ENCODE results near the gene SPATS1. TPM values are rescaled to one million over a fixed set of nuclear protein-coding genes. Genes with fewer than 3 reads are reported as not detected.

Gene SPATS1
- total RNA-seq, 1 experiment from 2014 or later: not detected

DNA sequence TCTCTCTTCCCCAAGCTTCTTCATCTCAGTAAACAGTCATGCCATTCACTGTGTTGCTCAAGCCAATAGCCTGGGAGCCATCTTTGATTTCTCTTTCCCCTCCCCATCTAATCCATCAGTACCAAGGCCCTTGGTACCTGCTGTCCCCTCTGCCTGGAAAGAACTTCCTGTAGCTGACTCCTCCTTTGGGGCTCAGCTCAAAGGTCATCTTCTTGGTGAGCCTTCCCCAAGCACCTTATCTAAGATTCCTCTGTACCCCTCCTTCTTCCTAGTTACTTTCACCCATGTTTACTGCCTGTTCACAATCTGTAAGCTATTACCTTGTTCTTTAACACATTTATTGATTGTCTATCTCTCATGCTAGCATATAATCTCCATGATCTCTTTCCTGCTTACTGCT lies 32.8 kb upstream of the SPATS1 start:
- no peaks in the 10 kb centered on the region for H3K9me3 Mint-ChIP-seq
- TF ChIP-seq SOX15 (CRISPR knock-in tag; IDR thresholded peaks at IDR 0.05) (no peak), TP53 (CRISPR knock-in tag; IDR thresholded peaks at IDR 0.05) (no peak), ZNF263 (CRISPR knock-in tag; IDR thresholded peaks at IDR 0.05; ENCODE audit: low read depth) (no peak), ZNF232 (CRISPR knock-in tag; IDR thresholded peaks at IDR 0.05) (no peak), TEAD4 (CRISPR knock-in tag; IDR thresholded peaks at IDR 0.05) (no peak), ZBTB21 (CRISPR knock-in tag; IDR thresholded peaks at IDR 0.05; ENCODE audit: borderline replicate concordance) (no peak)
- peaks cover 58% of the 10 kb centered on the region for H3K36me3 Mint-ChIP-seq
- no peak overlapping the region for H3K4me3 Mint-ChIP-seq
- H3K27me3 Mint-ChIP-seq (ENCODE audit: low read depth): no peaks in the 10 kb centered on the region
- DNase-seq (ENCODE audit: low spot score): no peak
- peaks cover 8% of the 10 kb centered on the region for H3K4me1 Mint-ChIP-seq
- ChIA-PET CTCF (interaction anchor here (1.0 to 1.5 kb wide), 3 partner anchors 20 to 53 kb away, joined by 4 to 6 read pairs (median 5); partner anchors contain the start of gene SLC35B2), POLR2A (no interaction called here)
- no peak for ATAC-seq
- peak overlapping the region; percentile 3; the same call in 1 of the 2 replicates for H3K27ac Mint-ChIP-seq

DNA sequence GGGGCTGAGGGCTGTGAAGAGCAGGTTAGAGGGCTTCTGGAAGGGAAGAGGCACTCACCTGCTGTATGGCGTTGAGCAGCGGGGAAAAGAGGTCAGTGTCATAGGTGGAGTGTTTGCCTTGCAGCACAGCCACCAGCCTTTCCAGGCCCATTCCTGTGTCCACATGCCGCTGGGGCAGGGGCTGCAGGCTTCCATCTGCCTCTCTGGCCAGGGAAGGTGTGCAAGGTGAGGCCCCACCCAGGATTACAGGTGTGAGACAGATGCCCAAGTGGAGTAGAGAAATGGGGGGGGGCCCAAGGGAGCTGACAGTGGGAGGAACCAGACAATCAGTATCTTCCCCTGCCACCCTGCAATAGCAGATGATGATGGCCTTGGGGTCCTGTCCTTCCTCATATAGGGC lies 32.2 kb upstream of the SPATS1 start:
- Mint-ChIP-seq H3K27me3 (ENCODE audit: low read depth) (no peaks in the 10 kb centered on the region), H3K27ac (no peak overlapping the region), H3K9me3 (no peaks in the 10 kb centered on the region), H3K36me3 (peaks cover 54% of the 10 kb centered on the region), H3K4me1 (peaks cover 8% of the 10 kb centered on the region), H3K4me3 (no peak overlapping the region)
- TF ChIP-seq PRRX2 (CRISPR knock-in tag; IDR thresholded peaks at IDR 0.05): no peak
- TF ChIP-seq ZNF416 (CRISPR knock-in tag; IDR thresholded peaks at IDR 0.05): no peak
- no peak for TF ChIP-seq ZBTB43 (CRISPR knock-in tag; IDR thresholded peaks at IDR 0.05)
- TF ChIP-seq, protein P1, sequence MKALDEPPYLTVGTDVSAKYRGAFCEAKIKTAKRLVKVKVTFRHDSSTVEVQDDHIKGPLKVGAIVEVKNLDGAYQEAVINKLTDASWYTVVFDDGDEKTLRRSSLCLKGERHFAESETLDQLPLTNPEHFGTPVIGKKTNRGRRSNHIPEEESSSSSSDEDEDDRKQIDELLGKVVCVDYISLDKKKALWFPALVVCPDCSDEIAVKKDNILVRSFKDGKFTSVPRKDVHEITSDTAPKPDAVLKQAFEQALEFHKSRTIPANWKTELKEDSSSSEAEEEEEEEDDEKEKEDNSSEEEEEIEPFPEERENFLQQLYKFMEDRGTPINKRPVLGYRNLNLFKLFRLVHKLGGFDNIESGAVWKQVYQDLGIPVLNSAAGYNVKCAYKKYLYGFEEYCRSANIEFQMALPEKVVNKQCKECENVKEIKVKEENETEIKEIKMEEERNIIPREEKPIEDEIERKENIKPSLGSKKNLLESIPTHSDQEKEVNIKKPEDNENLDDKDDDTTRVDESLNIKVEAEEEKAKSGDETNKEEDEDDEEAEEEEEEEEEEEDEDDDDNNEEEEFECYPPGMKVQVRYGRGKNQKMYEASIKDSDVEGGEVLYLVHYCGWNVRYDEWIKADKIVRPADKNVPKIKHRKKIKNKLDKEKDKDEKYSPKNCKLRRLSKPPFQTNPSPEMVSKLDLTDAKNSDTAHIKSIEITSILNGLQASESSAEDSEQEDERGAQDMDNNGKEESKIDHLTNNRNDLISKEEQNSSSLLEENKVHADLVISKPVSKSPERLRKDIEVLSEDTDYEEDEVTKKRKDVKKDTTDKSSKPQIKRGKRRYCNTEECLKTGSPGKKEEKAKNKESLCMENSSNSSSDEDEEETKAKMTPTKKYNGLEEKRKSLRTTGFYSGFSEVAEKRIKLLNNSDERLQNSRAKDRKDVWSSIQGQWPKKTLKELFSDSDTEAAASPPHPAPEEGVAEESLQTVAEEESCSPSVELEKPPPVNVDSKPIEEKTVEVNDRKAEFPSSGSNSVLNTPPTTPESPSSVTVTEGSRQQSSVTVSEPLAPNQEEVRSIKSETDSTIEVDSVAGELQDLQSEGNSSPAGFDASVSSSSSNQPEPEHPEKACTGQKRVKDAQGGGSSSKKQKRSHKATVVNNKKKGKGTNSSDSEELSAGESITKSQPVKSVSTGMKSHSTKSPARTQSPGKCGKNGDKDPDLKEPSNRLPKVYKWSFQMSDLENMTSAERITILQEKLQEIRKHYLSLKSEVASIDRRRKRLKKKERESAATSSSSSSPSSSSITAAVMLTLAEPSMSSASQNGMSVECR (CRISPR knock-in tag; IDR thresholded peaks at IDR 0.05; ENCODE audit: borderline replicate concordance): no peak
- no peak for TF ChIP-seq ZNF425 (CRISPR knock-in tag; conservative IDR thresholded peaks at IDR 0.05)
- no peak for TF ChIP-seq RORB (CRISPR knock-in tag; IDR thresholded peaks at IDR 0.05)
- no peak for TF ChIP-seq KAT7 (CRISPR knock-in tag; IDR thresholded peaks at IDR 0.05; ENCODE audit: borderline replicate concordance)
- no peak for TF ChIP-seq STAT6 (CRISPR knock-in tag; conservative IDR thresholded peaks at IDR 0.05; ENCODE audit: low read depth)
- TF ChIP-seq, protein P2, sequence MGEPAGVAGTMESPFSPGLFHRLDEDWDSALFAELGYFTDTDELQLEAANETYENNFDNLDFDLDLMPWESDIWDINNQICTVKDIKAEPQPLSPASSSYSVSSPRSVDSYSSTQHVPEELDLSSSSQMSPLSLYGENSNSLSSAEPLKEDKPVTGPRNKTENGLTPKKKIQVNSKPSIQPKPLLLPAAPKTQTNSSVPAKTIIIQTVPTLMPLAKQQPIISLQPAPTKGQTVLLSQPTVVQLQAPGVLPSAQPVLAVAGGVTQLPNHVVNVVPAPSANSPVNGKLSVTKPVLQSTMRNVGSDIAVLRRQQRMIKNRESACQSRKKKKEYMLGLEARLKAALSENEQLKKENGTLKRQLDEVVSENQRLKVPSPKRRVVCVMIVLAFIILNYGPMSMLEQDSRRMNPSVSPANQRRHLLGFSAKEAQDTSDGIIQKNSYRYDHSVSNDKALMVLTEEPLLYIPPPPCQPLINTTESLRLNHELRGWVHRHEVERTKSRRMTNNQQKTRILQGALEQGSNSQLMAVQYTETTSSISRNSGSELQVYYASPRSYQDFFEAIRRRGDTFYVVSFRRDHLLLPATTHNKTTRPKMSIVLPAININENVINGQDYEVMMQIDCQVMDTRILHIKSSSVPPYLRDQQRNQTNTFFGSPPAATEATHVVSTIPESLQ (CRISPR knock-in tag; IDR thresholded peaks at IDR 0.05): no peak
- no peak for TF ChIP-seq ESRRA (CRISPR knock-in tag; IDR thresholded peaks at IDR 0.05; ENCODE audit: borderline replicate concordance)
- no peak for TF ChIP-seq E2F1 (CRISPR knock-in tag; IDR thresholded peaks at IDR 0.05)
- TF ChIP-seq CREB1 (CRISPR knock-in tag; IDR thresholded peaks at IDR 0.05): no peak
- CTCF ChIA-PET: interaction anchor here (1.5 kb wide), 1 partner anchor 53 kb away, joined by 5 read pairs; the partner anchor contains the start of gene SLC35B2
- ATAC-seq (no peak), DNase-seq (ENCODE audit: low spot score) (no peak)
- POLR2A ChIA-PET: no interaction called here
